Caco-2 (cell line): ENCODE results near the gene IL16. TPM values are rescaled to one million over a fixed set of nuclear protein-coding genes. Genes with fewer than 3 reads are reported as not detected.
A peak's percentile ranks its signal among the peaks of the same experiment; 100 is the strongest.

Experiments used
- BruUV-seq: library from RNA; stranded (reverse); fragments of 400-500 nt; replicated peaks from 2 replicates; lab custom pipeline; 2021; lab: Mats Ljungman, UMichigan
- CTCF ChIA-PET: fragments of 300-600 bp; sonication (Branson Sonifier 250); formaldehyde crosslinking; loops from one replicate; lab custom pipeline; 2022; ENCODE audit warnings: antibody characterized with exemption; lab: Charles Lee
- POLR2A ChIA-PET: fragments of 300-600 bp; sonication (Branson Sonifier 250); formaldehyde crosslinking; loops from one replicate; lab custom pipeline; 2022; ENCODE audit warnings: antibody characterized with exemption; lab: Charles Lee
- DNase-seq, 2 experiments: peaks; one replicate each; pipeline versions ENCODE4 v3.0.0 to v3.0.0-alpha.2; 2020 to 2022
- H3K27me3 ChIP-seq: replicated peaks from 2 replicates; pipeline ENCODE4 v1.6.0; 2011; ENCODE audit warnings: low read length; ENCODE audit not compliant: control insufficient read depth, insufficient read depth
- H3K36me3 ChIP-seq: 2 replicates; pipeline ENCODE4 v1.5.1; 2011; ENCODE audit warnings: low read length; ENCODE audit not compliant: control insufficient read depth, insufficient read depth
- H3K4me1 ChIP-seq: fragments of 250-450 bp; sonication (Bioruptor Pico); 2 replicates; pipeline ENCODE4 v1.5.1; 2020; ENCODE audit warnings: mild to moderate bottlenecking
- H3K4me3 ChIP-seq: 2 replicates; pipeline ENCODE4 v1.5.1; 2011; ENCODE audit warnings: low read depth, mild to moderate bottlenecking, control low read depth, low read length
- H3K9me3 ChIP-seq: fragments of 250-450 bp; sonication (Bioruptor Pico); 2 replicates; pipeline ENCODE4 v1.5.1; 2020; ENCODE audit warnings: mild to moderate bottlenecking, moderate library complexity
- H3K27ac Mint-ChIP-seq: one replicate; pipeline ENCODE4 v1.8.0; 2022; ENCODE audit warnings: mixed read lengths; ENCODE audit not compliant: unreplicated experiment
- H3K27me3 Mint-ChIP-seq: one replicate; pipeline ENCODE4 v1.8.0; 2022; ENCODE audit warnings: mixed read lengths; ENCODE audit not compliant: insufficient read depth, unreplicated experiment
- H3K36me3 Mint-ChIP-seq: one replicate; pipeline ENCODE4 v1.8.0; 2022; ENCODE audit warnings: mild to moderate bottlenecking, mixed read lengths; ENCODE audit not compliant: insufficient read depth, unreplicated experiment
- H3K4me1 Mint-ChIP-seq: one replicate; pipeline ENCODE4 v1.8.0; 2022; ENCODE audit warnings: low read depth, mixed read lengths; ENCODE audit not compliant: unreplicated experiment
- H3K4me3 Mint-ChIP-seq: one replicate; pipeline ENCODE4 v1.8.0; 2022; ENCODE audit warnings: mild to moderate bottlenecking, moderate library complexity, mixed read lengths; ENCODE audit not compliant: unreplicated experiment
- H3K9me3 Mint-ChIP-seq: one replicate; pipeline ENCODE4 v1.8.0; 2022; ENCODE audit warnings: mixed read lengths; ENCODE audit not compliant: unreplicated experiment
- CTCF ChIP-seq, 2 experiments: fragments of 200-600 bp in 1 of 2; IDR thresholded peaks; 1 replicate in 1 of 2; 2 replicates in 1 of 2; pipeline versions ENCODE4 v1.5.1 to v1.8.0; 2011 to 2022; ENCODE audit warnings: antibody characterized with exemption in 1 of 2, control low read depth in 1 of 2, inconsistent platforms in 1 of 2, low read depth in 1 of 2, low read length in 1 of 2, mild to moderate bottlenecking in 1 of 2, moderate library complexity in 1 of 2; ENCODE audit not compliant: insufficient read depth in 1 of 2, severe bottlenecking in 1 of 2, unreplicated experiment in 1 of 2
- intact Hi-C: fragments of 100-400 bp; cut with micrococcal nuclease; formaldehyde crosslinking; loops from one replicate; pipeline ENCODE4 v1.10.0; 2022; ENCODE audit not compliant: unreplicated experiment
- total RNA-seq: library from RNA; stranded (reverse); gene quantifications from 2 replicates; pipeline ENCODE4 v1.2.3, GENCODE V29; 2022

The IL16 gene
- total RNA-seq, 1 experiment from 2014 or later, result not detected

GRCh38 chr15:81321667-81322066 lies 125.0 kb downstream of the IL16 start:
- no TSS peak for BruUV-seq
- Mint-ChIP-seq H3K36me3 (no peaks in the 10 kb centered on the region), H3K4me1 (no peaks in the 10 kb centered on the region), H3K27ac (no peak overlapping the region), H3K4me3 (no peak overlapping the region), H3K9me3 (no peaks in the 10 kb centered on the region), H3K27me3 (no peaks in the 10 kb centered on the region)
- H3K4me1 ChIP-seq, result peaks cover 15% of the 10 kb centered on the region
- no peak for TF ChIP-seq CTCF (IDR thresholded peaks at IDR 0.05; ENCODE audit: insufficient read depth in 1 of 2, low read depth in 1 of 2, low read length in 1 of 2, severe bottlenecking in 1 of 2, unreplicated experiment in 1 of 2)
- H3K4me3 ChIP-seq, result no peak overlapping the region
- DNase-seq, result no peak
- no peaks in the 10 kb centered on the region for H3K9me3 ChIP-seq
- H3K36me3 ChIP-seq, result no peaks in the 10 kb centered on the region
- intact Hi-C loops, result loop anchor here (5.0 kb wide), 2 partner anchors 36 to 44 kb away; no protein-coding TSS in a partner anchor
- ChIA-PET POLR2A (no interaction called here), CTCF (no interaction called here)
- H3K27me3 ChIP-seq, result no peaks in the 10 kb centered on the region

- intact Hi-C loops, result loop anchor here (5.0 kb wide), 2 partner anchors 35 to 45 kb away; no protein-coding TSS in a partner anchor
- no peak overlapping the region for H3K27ac Mint-ChIP-seq
Measured at GRCh38 chr15:81322676-81323253, 126.1 kb downstream of the IL16 start.

GRCh38 chr15:81323559-81323943 lies 126.9 kb downstream of the IL16 start:
- TSS peak; percentile 66 for BruUV-seq
- ChIA-PET POLR2A (no interaction called here), CTCF (interaction anchor here (0.6 to 1.1 kb wide), 3 partner anchors 57 to 206 kb away, joined by 3 to 7 read pairs (median 5); no protein-coding TSS in a partner anchor)
- Histone ChIP-seq H3K27me3 (no peaks in the 10 kb centered on the region), H3K36me3 (no peaks in the 10 kb centered on the region), H3K9me3 (no peaks in the 10 kb centered on the region), H3K4me3 (peak overlapping the region; percentile 62), H3K4me1 (peaks cover 15% of the 10 kb centered on the region)
- Mint-ChIP-seq H3K9me3 (no peaks in the 10 kb centered on the region), H3K4me1 (peaks cover 6% of the 10 kb centered on the region), H3K36me3 (no peaks in the 10 kb centered on the region), H3K27me3 (no peaks in the 10 kb centered on the region), H3K4me3 (peak overlapping the region; percentile 90), H3K27ac (peak overlapping the region; percentile 48)
- DNase-seq, result no peak
- TF ChIP-seq CTCF (IDR thresholded peaks at IDR 0.05; ENCODE audit: insufficient read depth in 1 of 2, low read depth in 1 of 2, low read length in 1 of 2, severe bottlenecking in 1 of 2, unreplicated experiment in 1 of 2), result no peak
- intact Hi-C loops, result loop anchor here (5.0 kb wide), 2 partner anchors 34 to 46 kb away; no protein-coding TSS in a partner anchor

More at GRCh38 chr15:81322676-81323253, 126.1 kb downstream of the IL16 start:
- TF ChIP-seq CTCF (IDR thresholded peaks at IDR 0.05; ENCODE audit: insufficient read depth in 1 of 2, low read depth in 1 of 2, low read length in 1 of 2, severe bottlenecking in 1 of 2, unreplicated experiment in 1 of 2), result no peak
- POLR2A ChIA-PET, result no interaction called here
- CTCF ChIA-PET, result no interaction called here
- H3K36me3 Mint-ChIP-seq, result no peaks in the 10 kb centered on the region
- peaks cover 15% of the 10 kb centered on the region for H3K4me1 ChIP-seq
- no peak overlapping the region for H3K4me3 ChIP-seq
- peaks cover 4% of the 10 kb centered on the region for H3K4me1 Mint-ChIP-seq
- no peaks in the 10 kb centered on the region for H3K27me3 ChIP-seq
- H3K9me3 ChIP-seq, result no peaks in the 10 kb centered on the region
- no peaks in the 10 kb centered on the region for H3K27me3 Mint-ChIP-seq
- no peaks in the 10 kb centered on the region for H3K36me3 ChIP-seq
- no peak for DNase-seq
- BruUV-seq, result no TSS peak
- peak overlapping the region; percentile 35 for H3K4me3 Mint-ChIP-seq
- H3K9me3 Mint-ChIP-seq, result no peaks in the 10 kb centered on the region
